HG02623 (cell line): Measurements from ENCODE around the gene RGS19.
"Not testable (repeated sequence)": the region's sequence is repeated elsewhere in the genome, so short reads cannot be mapped to it uniquely, and the experiment has no call there.

Experiments used
- ATAC-seq: cut with Tn5 transposase; IDR thresholded peaks from one replicate; pipeline ENCODE4 v1.9.1; 2021; ENCODE audit warnings: moderate library complexity; ENCODE audit not compliant: unreplicated experiment

RGS19 gene

GRCh38 chr20:64095455-64095854, 16.1 kb upstream of the RGS19 start:
- no peak for ATAC-seq

- ATAC-seq: no peak
These were observed 13.7 kb upstream of the RGS19 start for GRCh38 chr20:64093013-64093503.

GRCh38 chr20:64092258-64093012, 13.1 kb upstream of the RGS19 start:
- no peak for ATAC-seq

GRCh38 chr20:64091770-64092169, 12.5 kb upstream of the RGS19 start:
- no peak for ATAC-seq

- ATAC-seq: no peak
These were observed 12.0 kb upstream of the RGS19 start for GRCh38 chr20:64091340-64091739.

- ATAC-seq: no peak
These were observed 10.8 kb upstream of the RGS19 start for GRCh38 chr20:64090165-64090564.

- ATAC-seq: not testable (repeated sequence)
These were observed 9.3 kb upstream of the RGS19 start for GRCh38 chr20:64088586-64088985.

GRCh38 chr20:64087226-64087825, 8.0 kb upstream of the RGS19 start:
- ATAC-seq: not testable (repeated sequence)

- ATAC-seq: no peak
These were observed 7.5 kb upstream of the RGS19 start for GRCh38 chr20:64086801-64087200.

GRCh38 chr20:64084685-64085152, 5.4 kb upstream of the RGS19 start:
- ATAC-seq: no peak

GRCh38 chr20:64083804-64084684, 4.7 kb upstream of the RGS19 start, which contains the start of gene LKAAEAR1:
LKAAEAR1 (minus strand) TSS chr20:64084398; CDS start chr20:64084219, 179 bp downstream.
- no peak for ATAC-seq

GRCh38 chr20:64083378-64083803, 4.1 kb upstream of the RGS19 start:
- ATAC-seq: no peak

- ATAC-seq: no peak
These were observed 3.6 kb upstream of the RGS19 start for GRCh38 chr20:64082820-64083377.

GRCh38 chr20:64082126-64082731, 2.9 kb upstream of the RGS19 start:
- ATAC-seq: no peak

GRCh38 chr20:64081624-64081964, 2.3 kb upstream of the RGS19 start:
- no peak for ATAC-seq

GRCh38 chr20:64080813-64081623, 1.7 kb upstream of the RGS19 start:
- ATAC-seq: no peak

- peak; percentile 32 for ATAC-seq
These were observed 895 bp upstream of the RGS19 start, which contains the start of gene OPRL1 for GRCh38 chr20:64080013-64080812. OPRL1 (plus strand) TSS chr20:64080082; CDS start chr20:64092721, 12,639 bp downstream.

- ATAC-seq: no peak
These were observed 415 bp downstream of the RGS19 start for GRCh38 chr20:64078934-64079272.
